ENCODE results near the gene TBC1D23.

The TBC1D23 gene

GRCh38 chr3:100354850-100355249 lies 94.1 kb downstream of the TBC1D23 start:
- DNase-seq, result no peak

DNA sequence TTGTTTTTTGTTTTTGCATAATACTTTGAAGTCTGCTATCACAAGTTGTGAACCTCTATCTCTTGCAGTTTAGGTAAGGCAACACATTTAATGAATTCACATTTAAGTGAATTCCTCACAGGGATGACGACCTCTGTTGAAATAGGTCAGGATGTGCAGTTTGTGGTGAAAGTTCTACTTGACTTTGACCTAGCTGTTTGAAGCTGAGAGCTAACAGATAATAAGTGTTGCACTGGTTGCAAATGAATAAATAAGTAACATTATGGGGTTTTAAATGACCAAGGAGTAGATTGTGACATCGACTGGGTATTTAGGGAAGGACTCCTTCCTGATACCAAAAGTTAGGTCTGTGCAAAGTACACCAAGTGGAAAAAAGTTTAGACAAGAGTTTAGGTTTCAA lies 97.6 kb downstream of the TBC1D23 start:
- DNase-seq, result no peak

GRCh38 chr3:100359035-100359434 lies 98.2 kb downstream of the TBC1D23 start:
- DNase-seq, result no peak

- no peak for DNase-seq
Observed at GRCh38 chr3:100360757-100361496, 100.1 kb downstream of the TBC1D23 start.

DNA sequence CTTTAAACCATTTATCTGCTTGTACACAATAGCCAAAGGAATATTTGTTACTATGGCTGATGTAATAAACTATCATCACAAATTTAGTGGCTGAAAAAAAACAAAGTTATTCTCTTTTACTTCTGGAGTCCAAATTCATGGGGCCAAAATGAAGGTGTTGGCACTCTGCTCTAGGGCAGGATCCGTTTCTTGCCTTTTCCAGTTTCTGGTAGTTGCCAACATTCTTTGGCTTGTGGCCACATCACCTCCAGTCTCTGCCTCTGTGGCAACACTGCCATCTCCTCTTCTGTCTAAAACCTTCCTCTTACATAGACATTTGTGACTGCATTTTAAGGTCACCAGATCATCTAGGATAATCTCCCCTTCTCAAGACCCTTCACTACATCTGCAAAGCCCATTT lies 101.1 kb downstream of the TBC1D23 start:
- DNase-seq, result no peak

GRCh38 chr3:100364421-100364820 lies 103.6 kb downstream of the TBC1D23 start:
- DNase-seq, result no peak

GRCh38 chr3:100366424-100366823 lies 105.6 kb downstream of the TBC1D23 start:
- DNase-seq, result no peak

- DNase-seq, result no peak
Observed at GRCh38 chr3:100368441-100368840, 107.6 kb downstream of the TBC1D23 start.

DNA sequence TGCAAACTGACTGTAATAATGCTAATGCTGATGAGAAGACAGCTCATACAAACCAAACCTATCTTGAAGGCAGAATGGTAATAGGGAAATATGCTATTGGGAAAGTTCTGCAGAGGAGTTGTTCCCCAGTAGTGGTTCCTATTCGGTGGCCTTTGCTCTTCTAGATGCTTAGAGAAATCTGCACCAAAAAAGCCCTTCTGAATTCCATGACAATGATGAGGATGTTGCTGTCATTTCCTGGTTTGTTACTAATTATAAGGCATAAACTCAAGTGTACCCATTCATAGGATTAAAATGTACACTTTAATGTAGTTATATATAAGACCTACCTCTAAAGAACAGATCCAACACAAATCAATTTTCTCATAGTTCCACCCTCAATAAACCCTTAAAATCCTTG lies 110.0 kb downstream of the TBC1D23 start:
- no peak for DNase-seq

- no peak for DNase-seq
Observed at GRCh38 chr3:100374521-100374920, 113.7 kb downstream of the TBC1D23 start.
